Caki2 (cell line): ENCODE results near the gene FGFRL1. TPM values are rescaled to one million over a fixed set of nuclear protein-coding genes. Genes with fewer than 3 reads are reported as not detected.

Experiments
- DNase-seq: peaks from one replicate; pipeline ENCODE4 v3.0.0-alpha.2; 2015; ENCODE audit warnings: low read depth
- in situ Hi-C: cut with HindIII; loops from 2 replicates; pipeline ENCODE4 v1.10.0; 2016; ENCODE audit warnings: low sequenced_read_pairs, low pct_unique_long_range_greater_than_20kb, mixed read lengths
- total RNA-seq: library from RNA; depleted of rRNA; stranded (reverse); fragments of >200 nt; shearing (Covaris generic); gene quantifications from 2 replicates; pipeline ENCODE4 v1.2.3, GENCODE V29; 2014; ENCODE audit warnings: low replicate concordance; rRNA removed

The FGFRL1 gene, protein sequence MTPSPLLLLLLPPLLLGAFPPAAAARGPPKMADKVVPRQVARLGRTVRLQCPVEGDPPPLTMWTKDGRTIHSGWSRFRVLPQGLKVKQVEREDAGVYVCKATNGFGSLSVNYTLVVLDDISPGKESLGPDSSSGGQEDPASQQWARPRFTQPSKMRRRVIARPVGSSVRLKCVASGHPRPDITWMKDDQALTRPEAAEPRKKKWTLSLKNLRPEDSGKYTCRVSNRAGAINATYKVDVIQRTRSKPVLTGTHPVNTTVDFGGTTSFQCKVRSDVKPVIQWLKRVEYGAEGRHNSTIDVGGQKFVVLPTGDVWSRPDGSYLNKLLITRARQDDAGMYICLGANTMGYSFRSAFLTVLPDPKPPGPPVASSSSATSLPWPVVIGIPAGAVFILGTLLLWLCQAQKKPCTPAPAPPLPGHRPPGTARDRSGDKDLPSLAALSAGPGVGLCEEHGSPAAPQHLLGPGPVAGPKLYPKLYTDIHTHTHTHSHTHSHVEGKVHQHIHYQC
- total RNA-seq = 48.2 and 70.9 TPM in 2 replicates

DNA sequence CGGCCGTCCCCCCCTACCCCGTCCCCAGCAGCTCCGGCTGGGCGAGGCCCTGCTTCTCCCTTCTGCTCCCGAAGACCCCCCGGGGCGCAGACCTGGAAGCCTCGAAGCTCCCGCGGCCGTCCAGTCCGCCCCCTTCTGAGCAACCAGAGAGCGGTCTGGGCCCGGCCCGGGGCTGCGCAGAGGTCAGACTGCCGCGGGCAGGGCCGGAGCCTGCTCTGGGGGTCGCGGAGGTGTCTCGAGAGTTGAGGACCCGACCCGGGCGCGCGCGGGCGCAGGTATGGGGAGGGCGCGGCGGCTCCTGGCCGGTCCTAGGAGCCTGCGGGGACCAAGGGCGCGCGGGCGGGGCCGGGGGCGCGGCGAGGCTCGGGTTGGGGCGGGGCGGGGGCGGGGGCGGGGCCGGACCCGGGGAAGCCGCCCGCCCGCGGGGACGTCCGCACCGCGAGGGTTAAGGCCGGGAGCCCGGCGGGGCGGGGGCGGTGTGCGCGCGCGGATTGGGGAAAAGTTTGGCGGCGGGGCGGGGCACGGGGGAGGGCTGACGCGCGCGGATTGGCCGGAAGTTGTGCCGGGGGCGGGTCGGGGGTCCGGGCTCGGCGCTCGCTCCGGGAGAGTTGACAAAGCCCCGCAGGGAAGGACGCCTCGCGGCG, at the start of gene FGFRL1:
FGFRL1 (plus strand) TSS at position 605 of the 644 bp plus-strand sequence. CDS start 860 bp downstream, outside the sequence.
- peak; percentile 71 for DNase-seq
- in situ Hi-C loops = no loop called here

DNA sequence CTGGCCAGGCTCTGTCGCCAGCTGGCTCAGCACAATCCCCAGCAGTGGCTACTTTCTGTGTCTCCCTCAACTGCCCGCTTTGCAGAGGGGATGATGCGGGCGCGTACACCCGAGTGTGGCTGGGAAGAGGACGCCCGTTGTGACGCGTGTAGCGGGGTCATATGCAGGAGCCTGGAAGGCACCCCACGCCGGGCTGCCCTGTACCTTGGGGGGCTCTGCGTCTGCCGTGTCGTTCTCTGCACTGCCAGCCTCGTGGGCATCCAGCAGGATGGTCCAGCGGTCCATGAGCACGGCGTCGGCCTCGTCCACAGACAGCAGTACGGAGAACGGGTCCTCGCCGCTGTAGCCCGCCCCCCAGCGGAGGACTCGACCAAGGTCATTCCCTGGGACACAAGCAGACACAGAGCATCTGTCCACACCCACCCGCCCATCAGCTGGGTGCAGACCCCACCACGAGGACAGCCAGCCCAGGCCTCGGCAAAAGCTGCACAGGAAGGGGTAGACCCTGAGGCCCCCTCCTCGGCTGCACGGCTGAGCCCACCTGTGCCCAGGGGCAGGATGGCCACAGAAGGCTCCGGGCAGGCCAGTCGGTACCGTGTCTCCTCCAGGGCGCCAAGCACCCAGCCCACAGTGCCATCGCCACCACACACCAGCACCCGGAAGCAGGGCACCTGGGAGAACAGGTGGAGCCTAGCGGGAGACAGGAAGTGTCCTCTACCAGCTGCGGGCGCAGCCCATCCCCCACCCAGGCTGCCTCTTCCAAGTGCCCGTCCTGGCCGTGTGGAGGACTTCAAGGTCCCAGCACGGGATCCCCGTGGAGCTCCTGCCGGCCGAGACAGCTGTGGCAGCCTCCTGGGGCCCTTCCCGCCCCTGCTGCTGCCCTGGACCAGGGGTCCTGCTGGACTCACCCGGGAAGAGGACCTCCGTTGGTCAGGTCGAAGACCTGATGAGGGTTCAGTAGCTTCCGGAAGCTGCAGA, 48.9 kb upstream of the FGFRL1 start:
- DNase-seq = no peak

DNA sequence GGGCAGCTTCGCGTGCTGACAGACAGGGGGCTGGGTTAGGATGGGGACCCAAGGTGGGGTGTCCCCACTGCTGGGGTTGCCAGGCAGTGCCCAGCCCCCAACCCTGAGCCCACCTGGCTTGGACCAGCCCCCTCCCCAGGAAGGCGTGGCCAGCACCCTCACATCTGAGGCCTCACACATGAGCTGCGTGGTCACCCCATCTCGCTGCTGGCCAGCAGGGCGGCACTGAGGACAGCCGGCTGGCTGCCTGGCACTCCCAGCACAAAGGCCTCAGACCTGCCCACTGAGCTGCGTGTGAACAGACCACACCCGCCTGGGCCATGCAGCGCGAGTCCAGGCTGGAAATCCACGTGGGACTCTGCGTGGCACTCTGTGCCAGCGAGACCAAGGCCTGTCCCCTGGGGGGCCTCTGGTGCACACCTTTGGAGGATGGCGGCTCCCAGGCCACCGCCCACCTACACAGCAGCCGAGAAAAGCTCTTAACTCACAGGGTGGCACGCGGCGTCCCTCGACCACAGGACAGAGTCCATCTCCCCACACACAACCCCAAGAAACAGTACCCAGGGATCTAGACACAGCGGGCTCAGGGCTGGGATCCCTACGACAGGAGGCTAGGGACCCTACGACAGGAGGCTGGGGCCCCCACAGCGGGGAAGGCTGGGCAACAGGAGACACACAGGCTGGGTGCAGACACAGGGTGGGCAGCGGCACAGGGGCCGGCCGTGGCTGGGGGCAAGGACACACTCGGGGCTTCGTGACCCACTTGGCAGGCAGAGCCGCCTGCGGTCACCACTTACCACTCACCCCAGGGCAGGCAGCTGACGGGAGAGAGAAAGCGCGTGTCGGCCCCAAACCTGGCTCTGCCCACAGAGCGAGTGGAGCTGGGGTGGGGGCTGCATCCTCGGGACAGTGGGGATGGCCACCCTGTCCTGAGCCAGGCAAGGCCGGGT, 47.9 kb upstream of the FGFRL1 start:
- no peak for DNase-seq
- in situ Hi-C loops = no loop called here

More for the DNA sequence above, 48.9 kb upstream of the FGFRL1 start:
- in situ Hi-C loops = no loop called here

DNA sequence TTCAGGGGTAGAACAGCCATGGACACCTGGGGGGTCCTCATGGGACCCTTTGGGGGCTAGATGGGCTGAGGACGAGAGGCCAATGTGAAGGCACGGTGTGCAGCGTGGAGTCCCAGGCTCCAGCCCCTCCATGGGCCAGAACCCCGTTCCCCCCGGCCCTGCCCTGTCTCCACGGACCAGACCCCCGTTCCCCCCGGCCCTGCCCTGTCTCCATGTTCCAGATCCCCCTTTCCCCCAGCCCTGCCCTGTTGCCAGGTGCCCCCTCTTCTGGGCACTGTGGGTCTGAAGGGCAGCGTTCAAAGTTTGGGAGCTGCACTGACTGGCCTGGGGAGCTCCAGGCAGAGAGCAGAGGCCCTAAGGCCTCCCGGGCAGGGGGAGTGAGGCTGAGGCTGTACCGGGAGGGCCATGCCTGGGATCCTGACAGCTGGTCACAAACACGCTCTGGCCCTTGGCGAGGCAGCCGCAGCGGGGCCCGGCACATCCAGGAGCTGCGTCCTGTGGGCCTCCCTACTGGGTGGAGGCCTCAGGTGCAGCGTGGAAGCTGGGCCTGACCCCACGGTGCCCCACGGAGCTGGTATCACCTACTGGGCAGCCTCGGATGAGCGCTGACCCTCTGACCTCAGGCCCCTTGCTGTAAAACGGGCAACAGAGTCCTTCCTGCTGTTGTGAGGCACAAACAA, 46.9 kb upstream of the FGFRL1 start:
- in situ Hi-C loops = no loop called here
- no peak for DNase-seq

DNA sequence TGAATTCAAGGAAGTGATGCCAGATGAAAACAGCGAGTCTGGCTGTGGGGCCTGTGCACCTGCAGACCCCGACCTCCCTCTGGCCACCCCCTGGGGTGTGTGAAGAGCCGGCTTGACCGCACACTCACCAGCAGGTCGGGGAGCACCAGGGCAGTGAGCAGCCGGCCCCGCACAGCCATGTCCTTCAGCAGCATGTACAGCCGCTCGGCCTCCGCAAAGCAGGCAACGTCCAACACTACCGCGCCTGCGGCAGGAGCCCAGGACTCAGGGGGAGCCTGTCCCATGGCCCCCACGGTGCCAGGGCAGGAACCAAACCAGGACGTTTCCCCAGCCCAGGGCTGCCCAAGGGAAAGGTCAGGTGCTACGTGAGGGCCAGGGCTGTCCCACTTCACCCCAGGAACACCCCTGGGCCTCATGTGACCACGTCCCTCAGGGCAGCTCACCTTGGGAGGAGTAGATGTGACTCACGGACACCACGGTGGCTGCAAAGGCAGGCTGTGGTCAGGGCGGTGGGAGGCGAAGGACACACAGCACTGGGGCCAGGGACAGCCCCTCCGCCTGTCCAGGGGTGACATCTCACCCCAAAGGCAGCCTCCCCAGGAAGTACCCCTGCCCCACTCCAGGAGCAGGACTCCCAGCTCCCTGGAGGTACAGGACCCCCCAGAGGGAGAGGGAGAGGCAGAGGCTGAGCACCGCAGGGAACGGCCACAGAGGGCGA, 46.2 kb upstream of the FGFRL1 start:
- no peak for DNase-seq
- in situ Hi-C loops = no loop called here

DNA sequence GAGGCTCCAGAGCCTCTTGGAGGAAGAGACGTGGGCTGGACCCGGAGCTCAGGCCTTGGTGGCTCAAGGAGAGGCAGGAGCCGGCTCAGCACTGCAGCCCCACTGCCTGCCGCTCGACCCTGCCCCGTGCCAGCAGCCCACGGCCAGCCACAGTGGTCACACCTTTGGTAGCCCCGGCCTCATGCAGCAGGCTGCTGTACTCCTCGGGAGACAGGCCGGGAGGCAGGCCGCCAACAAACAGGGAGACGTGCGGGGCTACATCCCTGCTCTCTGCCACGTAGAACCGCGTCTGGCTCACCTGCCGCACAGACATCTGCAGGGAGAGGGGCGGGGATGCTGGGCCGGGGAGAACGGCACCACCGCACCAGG, 45.7 kb upstream of the FGFRL1 start:
- DNase-seq = no peak
- in situ Hi-C loops = no loop called here

DNA sequence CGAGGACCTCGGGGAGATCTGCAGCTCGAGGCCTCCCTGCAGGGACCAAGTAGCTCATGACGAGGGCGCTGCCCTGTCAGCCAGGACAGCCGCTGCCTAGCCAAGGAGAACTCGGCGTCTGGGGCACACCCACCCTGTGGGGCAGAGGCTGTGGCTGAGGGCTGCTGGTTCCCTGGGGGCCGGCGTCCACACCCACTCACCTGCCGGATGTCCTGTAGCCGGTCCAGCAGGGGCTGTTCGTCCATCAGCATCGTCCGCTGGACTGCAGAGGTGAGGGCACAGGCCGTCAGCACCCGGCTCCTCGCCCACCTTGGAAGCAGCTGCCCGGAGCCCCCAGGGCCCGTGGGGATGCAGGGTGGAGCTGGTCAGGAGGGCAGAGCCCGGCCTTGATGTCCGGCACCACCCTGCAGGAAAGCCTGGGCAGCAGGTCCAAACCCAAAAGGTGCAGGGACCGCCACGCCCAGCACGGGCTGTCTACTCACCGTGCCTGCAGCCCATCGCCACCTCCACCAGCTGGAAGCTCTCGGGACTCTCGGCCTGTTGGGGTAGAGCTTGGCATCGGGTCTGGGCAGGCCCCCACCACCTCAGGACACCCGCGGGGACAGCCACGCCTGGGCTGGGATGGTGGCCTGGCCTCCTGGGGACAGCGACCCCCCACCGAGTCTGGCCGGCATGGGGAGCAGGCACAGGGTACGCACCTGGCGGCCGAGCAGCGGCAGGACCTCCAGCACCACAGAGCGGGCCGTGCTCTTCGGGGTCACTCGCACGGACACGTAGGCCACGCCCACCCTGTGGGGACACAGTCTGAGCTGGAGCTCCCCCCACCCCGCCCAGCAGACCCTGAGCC, 44.9 kb upstream of the FGFRL1 start:
- in situ Hi-C loops = no loop called here
- no peak for DNase-seq

DNA sequence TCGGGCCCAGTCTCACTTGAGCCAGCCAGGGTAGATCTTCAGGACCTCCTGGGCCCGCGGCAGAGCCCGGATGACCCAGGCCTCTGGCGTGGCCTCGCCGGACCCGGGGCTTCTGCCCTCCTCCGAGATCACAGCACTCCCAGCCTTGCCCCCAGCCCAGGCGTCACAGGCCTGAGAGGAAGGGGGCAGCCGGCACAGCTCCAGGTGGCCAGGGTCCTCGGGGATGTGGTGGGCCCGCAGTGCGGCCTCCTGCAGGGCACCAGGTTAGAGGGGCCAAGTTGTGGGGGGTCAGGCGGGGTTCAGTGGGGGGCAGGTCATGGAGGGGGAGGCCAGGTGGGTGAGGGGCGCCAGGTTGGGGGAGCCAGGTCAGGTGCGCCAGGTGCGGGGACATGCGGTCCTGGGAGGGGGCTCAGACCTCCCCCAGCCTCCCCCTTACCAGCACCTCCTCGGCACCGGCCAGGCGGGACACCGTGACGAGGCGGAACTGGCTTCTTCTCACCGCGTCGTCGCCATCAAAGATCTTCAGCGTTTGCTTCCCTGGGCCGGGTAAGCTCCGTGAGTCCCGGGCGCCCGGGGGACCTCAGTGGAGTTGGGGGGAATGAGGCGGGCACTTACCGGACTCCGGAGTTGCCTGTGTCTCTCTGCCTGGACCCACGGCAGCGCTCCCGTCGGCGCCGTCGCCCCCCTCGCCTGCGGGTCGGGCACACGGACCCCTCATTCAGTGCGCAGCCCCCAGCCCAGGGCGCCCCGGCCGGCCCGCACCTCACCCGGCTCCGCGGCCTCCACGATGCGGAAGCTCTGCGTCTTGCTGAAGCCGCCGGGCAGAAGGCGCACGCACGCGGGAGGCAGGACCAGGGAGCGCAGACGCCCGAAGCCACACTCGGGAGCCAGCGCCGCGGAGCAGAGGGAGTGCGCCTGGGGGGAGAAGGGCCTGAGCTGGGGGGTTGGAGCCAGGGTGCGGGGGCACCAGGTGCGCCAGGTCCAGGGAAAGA, 44.0 kb upstream of the FGFRL1 start:
- in situ Hi-C loops = no loop called here
- no peak for DNase-seq

DNA sequence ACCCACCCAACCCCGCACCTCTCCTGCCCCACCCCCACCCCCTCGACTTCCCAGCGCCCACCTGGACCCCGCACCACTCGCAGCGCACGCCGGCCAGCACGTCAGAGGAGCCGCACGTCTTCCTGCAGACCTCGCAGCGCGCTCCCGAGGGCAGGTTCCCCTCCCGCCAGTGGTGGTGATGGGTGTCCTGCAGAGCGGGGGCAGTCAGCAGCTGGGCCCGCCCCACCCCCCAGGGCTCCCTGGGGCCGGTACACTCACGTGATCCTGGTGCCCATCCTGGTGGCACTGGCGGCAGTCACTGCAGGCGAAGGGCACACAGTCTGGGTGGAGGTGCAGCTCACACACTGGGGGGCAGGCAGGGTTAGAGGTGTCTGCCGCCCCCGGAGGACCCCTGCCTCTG, 43.2 kb upstream of the FGFRL1 start:
- no peak for DNase-seq
- in situ Hi-C loops = no loop called here

DNA sequence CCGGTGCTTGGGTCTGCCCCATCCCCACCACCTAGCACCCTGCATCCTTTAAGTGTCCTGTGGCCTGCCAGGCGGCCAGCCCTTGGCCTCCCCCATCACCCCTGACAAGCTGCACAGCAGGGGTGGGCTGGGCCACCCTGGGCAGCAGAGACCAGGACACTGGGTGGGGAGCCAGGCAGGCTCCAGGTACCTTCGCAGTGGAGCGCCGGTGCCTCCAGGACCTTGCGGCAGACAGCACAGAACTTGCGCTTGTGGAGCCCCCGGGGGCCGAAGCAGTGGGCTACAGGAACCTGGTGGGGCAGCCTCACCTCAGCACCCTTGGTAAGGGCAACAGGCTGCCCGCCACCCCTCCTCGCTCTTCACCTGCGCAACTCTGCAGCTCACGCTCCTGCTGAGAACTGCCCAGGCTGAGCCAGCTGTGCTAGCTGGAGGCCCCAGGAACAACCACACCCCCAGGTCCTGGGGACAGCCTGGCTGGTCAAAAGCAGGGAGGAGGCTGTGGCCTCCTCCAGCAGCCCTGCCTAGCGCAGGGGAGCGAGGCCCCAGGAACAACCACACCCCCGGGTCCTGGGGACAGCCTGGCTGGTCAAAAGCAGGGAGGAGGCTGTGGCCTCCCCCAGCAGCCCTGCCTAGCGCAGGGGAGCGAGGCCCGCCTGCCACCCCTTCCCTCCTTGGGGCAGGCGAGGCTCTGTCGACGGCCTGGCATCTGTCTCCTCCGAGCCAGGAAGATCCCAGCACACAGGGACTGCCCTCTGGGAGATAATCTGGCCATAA, 42.6 kb upstream of the FGFRL1 start:
- in situ Hi-C loops = no loop called here
- DNase-seq = no peak

DNA sequence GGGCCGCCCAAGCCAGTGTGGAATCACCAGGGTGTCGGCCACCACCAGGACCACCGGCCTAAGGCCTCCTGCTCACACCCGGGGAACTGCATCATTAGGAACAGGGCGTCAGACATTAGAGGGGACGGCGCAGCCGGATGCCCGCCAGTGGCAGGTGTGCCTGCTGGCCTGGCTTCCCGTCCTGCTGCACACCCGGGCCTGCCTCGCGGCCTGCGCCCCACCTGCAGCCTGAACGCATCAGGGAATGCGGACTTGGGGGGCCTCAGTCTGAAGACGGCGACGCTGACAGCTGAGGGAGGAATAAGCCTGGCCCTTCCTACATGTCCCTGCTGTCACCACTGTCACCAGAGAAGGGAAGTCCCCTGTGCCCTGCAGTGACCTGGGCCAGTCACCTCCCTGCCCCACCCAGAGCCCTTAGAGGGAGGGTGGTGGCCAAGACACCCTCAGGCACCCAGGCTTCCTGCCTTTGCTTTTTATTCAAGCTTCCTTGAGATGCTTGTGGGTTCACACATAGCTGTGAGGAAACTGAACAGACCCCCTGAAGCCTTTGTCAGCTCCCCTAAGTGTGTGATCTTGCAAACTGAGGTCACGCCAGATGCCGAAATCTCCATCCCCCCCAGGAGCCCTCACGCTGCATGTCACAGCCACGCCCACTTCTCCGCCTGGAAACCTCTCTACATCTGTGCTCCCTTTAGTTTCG, 41.2 kb upstream of the FGFRL1 start:
- DNase-seq = no peak
- in situ Hi-C loops = no loop called here

DNA sequence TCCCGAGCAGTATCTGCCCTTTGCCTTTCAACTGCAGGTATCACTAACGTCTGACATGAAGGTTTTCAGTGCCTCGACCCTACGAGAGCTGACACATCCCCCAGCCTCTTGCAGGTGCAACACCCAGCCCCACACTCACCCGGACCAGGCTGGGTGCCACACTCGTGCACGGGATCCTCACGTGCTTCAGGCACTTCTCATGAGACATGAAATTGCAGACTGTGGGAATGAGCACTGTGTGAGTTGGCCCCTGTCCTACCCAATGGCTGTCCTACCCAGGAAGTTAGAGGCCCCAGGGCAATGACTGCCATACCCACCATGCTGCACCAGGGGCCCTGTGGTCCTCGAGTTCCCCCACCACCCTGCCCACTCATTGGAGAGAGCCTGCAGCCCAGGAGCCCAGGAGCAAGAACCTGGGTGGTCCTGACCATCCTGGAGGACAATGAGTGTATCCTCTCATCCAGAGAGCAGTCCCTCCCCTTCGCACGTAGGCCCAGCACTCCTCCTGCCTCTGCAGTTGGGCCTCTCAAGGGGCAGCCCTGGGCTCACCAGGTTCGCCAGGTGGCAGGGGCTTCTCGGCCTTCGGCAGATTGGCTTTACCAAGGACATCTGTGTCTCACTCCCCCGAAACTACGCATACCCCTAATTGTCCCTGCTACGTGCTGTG, 40.4 kb upstream of the FGFRL1 start:
- no peak for DNase-seq
- in situ Hi-C loops = no loop called here
